SKM-1 treated with dmso at 0.1 percent for 144 hours (cell line): ENCODE data around the gene SH3TC1.

Experiments used
- DNase-seq: peaks from one replicate; lab custom pipeline; 2025; ENCODE audit not compliant: unreplicated experiment; lab: John Stamatoyannopoulos, UW

Gene SH3TC1

DNA sequence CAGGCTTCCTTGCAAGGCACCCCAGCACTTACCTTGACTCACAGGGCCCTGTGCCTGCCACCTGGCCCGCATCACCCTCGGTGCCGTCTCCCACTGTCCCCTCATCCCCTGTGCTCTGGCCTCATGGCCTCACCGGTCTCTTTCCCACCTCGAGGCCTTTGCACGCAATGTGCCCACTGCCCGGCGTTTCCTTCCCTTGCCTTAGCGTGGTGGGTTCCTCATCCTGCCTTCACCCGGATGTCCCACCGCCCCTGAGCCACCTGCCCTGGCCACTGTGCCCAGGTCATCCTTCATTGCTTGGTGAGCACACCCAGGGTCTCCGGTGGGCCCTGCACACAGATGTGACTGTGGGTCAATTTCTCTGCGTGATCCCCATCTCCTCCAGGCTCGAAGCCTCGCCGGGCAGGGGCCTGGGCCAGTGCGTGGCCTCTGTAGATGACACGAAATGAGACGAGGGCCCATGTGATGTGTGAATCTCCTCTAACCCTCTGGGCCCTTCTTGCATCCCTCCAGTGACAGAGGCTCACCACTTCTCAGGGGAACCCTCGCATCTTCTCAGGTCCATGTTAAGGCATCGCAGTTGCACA lies 75.1 kb downstream of the SH3TC1 start:
- no peak for DNase-seq

GRCh38 chr4:8274765-8275547 lies 75.9 kb downstream of the SH3TC1 start:
- DNase-seq: no peak

DNA sequence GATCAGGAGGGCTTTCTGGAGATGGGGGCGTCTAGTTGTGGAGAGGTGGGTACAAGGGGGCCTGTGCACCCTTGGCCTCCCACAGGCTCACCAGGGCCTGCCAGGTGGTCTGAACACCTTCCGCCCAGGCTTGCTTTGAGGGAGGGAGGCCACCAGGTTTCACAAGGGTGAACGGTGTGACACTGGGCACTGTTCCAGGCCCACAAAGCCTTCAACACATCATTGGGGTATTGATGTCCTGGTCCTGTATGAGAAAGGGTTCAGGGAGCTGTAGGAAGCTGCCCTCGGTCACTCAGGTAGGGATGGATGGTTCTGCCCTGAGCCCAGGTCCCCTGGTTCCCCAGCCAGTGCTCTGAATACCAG lies 76.4 kb downstream of the SH3TC1 start:
- DNase-seq: no peak

GRCh38 chr4:8276358-8277240 lies 77.5 kb downstream of the SH3TC1 start:
- no peak for DNase-seq

- no peak for DNase-seq
Observed at GRCh38 chr4:8277356-8278008, 78.4 kb downstream of the SH3TC1 start.

GRCh38 chr4:8278009-8278395 lies 78.9 kb downstream of the SH3TC1 start:
- DNase-seq: no peak

GRCh38 chr4:8278421-8279287 lies 79.6 kb downstream of the SH3TC1 start:
- DNase-seq: no peak

- no peak for DNase-seq
Observed at GRCh38 chr4:8279321-8280157, 80.4 kb downstream of the SH3TC1 start.

DNA sequence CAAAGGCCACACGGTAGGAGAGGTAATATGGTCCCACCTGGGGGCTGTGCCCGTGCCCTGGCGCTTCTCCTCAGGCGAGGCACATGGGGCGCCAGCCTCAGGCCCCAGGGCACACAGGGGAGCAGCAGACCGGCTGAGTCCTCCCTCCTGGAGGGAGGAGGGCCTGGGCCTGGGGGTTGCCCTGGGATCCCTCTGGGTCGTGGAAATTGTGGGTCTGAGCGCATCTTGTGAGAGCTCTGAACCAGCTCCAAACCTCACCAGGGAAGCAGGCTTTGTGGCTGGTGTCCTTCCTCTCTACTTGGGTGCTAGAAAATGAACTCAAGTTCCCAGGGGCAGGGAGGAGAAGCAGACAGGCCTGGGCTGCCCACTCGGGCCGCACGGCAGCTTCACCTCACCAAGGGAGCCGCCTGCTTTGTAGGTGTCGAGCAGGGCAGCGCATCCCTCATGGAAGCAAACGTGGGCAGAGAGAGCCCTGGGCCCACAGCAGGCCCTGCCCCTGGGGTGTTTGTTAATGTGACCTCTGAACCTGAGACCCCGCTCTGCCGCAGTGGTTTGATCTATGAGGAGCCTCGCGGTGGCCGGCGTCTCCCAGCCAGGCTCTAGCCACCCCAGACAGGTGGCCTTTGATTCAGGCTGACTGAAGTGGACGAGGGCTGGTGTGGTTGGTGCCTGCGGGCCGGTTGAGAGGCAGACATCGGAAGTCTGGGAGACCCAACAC lies 81.2 kb downstream of the SH3TC1 start:
- no peak for DNase-seq

DNA sequence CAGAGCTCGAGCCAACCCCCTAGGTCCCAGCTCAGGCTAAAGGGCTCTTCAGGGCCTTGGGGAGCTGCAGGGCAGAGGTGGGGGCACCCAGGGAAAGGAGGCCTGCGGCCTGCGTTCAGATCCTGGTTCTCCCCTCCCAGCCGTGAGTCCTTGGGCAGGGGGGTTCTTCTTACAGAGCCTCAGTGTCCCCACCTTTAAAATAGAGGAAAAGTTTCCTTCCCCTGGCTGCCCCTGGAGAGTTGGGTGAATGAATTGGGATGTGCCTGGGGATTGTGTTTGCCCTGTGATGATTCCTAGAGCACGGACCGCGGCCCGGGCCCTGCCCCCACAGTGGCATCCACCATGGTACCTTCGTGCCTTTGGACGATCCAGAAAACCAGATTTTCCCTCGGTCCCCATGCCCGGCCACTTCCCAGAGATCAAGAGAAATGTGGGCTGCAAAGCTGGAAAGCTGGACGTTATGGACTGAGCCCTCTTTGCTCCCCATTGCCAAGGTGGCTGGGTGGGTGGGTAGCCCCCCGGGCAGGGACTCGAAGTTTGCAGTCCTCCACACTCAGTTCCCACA lies 81.9 kb downstream of the SH3TC1 start:
- no peak for DNase-seq

DNA sequence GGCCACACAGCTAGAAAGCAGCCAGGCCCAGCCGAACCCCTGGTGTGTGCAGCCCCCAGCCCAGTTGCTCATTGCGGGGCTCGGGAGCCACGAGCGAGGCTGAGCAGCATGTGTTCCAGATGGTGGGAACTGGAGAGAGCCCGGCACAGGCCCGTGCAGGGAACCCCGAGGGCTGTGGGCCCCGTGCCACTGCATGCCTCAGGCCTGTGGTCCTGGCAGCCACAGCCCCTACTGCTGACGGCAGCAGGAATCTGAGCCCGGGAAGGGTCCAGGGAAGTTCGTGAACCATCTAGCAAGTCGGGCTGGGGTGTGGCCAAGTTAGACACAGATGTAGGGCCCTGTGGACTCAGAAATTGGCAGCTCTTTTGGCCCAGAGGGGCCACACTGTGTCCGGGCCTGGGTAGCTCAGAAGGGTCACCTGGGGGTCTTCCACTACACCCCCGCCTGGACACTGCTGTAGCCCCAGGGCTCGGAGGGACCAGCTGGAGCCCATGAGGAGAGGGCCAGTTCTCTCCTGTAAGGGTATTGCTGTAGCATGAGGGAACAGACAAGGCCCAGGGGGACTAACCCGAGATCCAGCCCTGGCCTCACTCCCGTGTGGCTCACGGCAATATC lies 82.5 kb downstream of the SH3TC1 start:
- no peak for DNase-seq

DNA sequence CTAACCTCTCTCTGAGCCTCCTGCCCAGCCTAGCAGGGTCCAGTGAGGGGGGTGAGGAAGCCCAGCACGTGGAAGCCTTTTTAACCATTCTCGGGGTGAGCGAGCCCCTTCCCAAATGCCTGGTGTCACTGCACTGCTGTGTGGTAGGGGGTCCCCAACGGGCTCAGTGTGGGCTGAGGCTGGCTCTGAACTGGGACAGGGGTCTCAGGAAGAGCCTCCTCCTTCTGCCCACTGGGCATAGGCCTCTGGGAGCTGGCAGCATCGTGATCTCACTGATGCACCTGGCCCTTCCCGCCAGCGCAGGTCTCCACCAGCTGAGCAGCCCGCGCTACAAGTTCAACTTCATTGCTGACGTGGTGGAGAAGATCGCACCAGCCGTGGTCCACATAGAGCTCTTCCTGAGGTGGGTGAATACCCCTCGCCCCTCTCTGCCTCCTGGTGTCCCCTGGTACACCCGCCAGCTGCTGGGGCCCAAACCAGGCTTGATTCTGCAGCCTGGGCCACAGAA lies 83.1 kb downstream of the SH3TC1 start:
- DNase-seq: no peak

DNA sequence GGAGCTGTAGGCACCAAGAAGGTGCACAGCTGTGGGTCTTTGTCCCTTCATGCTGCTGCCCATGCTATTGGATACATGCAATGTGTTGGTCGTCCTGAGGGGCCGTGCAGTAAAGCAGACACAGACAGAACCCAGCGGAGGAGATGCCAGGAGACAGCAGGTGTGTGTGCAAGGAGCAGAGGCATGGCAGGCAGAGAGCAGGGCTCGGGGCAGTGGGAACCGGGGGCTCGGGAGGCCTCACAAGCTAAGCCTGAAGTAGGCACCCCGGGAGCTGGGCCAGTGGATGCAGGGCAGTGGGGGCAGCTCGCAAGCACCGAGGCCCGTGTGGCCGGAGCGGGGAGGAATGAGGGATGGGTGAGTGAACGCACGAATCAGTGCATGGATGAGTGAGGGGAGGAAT lies 83.7 kb downstream of the SH3TC1 start:
- no peak for DNase-seq

DNA sequence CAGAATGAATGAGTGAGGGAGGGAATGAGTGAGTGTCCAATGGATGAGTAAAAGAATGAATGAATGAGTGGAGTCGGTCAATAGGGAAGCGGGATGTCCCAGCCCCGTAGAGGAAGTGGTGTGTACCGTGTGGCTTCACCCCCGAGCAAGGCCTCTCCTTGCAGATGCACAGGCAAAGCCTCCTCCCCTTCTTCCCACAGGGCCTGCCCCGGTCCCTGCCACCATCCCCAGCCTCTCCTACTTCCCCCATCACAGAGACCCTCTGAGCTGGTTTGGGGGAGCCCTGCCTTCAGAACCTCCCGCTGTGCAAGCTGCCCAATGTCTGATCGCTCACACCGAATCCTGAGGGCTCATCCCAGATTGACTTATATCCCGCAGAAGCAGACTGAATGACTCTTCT lies 84.1 kb downstream of the SH3TC1 start:
- peak; percentile 82 for DNase-seq

DNA sequence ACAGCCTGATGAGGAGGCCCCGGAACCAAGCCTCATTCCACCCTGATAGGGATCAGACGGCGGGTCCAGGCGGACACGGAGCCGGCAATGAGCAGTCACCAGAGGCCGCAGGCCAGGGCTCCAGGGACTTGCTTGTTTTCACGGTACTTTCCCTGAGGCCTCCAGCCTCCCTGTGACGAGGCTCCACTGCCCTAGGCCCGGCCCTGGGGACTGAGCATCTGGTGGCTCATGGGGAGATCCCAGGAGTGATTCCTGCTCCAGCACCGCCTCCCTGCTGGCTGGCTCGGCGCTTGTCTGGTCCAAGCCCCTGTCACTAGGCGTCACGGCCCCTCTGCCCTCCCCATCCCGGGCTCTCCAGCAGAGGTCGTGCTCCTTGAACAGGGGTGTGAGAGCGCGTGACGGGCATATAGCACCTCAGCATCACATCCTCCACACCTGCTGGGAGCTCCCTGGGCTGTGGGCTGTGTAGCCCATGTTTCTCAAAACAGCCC lies 84.6 kb downstream of the SH3TC1 start:
- no peak for DNase-seq

- no peak for DNase-seq
Observed at GRCh38 chr4:8284391-8284790, 85.3 kb downstream of the SH3TC1 start.

DNA sequence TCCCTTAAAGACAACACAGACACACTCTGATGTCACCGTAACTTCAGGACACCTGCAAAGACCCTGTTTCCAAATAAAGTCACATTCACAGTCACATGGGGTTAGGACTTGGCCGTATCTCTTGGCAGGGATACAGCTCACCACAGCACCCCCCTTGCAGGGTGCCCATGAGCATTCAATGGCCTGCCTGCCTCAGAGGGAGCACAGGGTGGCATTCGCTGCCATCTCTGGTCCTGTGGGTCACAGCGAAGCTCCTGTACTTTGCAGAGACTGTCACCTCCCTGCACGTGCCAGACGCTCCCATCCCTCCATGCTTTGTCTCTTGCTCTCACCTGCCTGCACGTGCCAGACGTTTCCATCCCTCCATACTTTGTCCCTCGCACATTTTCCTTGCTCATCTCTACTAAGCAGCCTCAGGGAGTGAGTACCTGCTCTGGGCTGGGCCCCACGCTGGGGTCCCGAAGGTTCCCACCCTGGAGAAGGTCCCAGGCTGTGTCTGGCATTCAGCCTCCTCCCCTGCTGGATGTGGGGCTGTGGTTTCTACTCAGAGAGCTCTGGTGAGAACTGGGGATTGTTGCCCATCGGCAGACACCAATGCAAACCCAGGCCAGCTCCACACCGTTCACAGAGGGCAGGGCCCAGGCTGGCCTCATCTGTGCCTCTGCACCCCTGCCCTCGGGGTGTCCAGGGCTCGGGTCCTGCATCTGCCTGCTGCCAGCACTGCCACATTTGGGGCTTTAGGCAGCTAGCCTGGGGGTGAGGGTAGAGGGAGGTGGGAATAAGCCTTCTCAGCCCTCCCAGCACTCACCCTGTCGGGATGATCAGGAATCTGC lies 86.3 kb downstream of the SH3TC1 start:
- DNase-seq: no peak
